22Rv1 (cell line): Measurements from ENCODE around the gene VPS45.
A peak's percentile ranks its signal among the peaks of the same experiment; 100 is the strongest.

Experiments
- H3K27ac ChIP-seq: fragments of 450-650 bp; 2 replicates; pipeline ENCODE4 v1.5.1; 2017
- ZFX ChIP-seq: fragments of 450-650 bp; IDR thresholded peaks from 2 replicates; pipeline ENCODE4 v1.6.1; 2017; ENCODE audit warnings: antibody characterized with exemption, borderline replicate concordance
- TF ChIP-seq, protein P1 (sequence below): fragments of 450-650 bp; IDR thresholded peaks from 2 replicates; pipeline ENCODE4 v1.5.1; 2017; ENCODE audit warnings: mild to moderate bottlenecking

The VPS45 gene

DNA sequence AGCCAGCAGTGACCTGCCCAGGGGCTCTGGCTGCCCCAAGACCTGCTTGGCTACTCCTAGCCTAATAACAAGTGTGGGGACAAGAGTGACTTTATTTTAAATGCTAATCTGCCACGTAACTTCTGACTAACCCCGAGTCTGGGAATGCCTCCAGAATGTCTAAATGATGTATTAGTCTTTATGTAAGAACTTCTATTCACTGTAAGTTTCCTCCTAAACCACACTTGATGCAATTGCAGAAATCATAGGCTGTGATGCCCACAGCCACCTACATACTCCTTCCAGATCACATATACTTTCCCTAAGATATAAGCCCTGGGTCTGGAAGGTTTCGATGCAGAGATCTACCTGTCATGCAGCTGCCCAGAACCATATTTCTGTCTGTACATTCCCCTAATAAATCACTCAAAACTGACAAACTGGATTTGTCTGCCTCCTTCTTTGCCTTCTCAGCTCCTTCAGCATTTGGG lies 5.9 kb upstream of the VPS45 start:
- no peak for TF ChIP-seq ZFX
- TF ChIP-seq, protein P1, sequence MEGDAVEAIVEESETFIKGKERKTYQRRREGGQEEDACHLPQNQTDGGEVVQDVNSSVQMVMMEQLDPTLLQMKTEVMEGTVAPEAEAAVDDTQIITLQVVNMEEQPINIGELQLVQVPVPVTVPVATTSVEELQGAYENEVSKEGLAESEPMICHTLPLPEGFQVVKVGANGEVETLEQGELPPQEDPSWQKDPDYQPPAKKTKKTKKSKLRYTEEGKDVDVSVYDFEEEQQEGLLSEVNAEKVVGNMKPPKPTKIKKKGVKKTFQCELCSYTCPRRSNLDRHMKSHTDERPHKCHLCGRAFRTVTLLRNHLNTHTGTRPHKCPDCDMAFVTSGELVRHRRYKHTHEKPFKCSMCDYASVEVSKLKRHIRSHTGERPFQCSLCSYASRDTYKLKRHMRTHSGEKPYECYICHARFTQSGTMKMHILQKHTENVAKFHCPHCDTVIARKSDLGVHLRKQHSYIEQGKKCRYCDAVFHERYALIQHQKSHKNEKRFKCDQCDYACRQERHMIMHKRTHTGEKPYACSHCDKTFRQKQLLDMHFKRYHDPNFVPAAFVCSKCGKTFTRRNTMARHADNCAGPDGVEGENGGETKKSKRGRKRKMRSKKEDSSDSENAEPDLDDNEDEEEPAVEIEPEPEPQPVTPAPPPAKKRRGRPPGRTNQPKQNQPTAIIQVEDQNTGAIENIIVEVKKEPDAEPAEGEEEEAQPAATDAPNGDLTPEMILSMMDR: no peak
- H3K27ac ChIP-seq: no peak overlapping the region

DNA sequence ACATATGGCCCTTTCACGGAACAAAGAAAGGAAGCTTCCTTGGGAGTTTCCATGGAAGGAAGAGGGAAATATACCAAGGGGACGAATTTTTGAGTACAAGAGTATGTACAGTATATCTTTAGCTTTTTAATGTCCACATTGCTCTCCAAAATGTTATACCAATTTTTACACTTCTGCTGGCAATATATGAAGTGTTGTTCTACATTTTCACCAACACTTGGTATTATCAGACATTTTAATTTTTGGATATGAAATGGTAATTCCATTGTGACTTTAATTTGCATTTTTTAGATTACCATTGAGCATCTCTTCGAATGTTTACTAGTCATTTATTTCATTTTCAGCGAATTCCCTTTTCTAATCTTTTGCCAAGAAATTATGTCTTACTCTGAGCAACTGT lies 5.5 kb upstream of the VPS45 start:
- TF ChIP-seq, protein P1: no peak
- no peak for TF ChIP-seq ZFX
- H3K27ac ChIP-seq: no peak overlapping the region

DNA sequence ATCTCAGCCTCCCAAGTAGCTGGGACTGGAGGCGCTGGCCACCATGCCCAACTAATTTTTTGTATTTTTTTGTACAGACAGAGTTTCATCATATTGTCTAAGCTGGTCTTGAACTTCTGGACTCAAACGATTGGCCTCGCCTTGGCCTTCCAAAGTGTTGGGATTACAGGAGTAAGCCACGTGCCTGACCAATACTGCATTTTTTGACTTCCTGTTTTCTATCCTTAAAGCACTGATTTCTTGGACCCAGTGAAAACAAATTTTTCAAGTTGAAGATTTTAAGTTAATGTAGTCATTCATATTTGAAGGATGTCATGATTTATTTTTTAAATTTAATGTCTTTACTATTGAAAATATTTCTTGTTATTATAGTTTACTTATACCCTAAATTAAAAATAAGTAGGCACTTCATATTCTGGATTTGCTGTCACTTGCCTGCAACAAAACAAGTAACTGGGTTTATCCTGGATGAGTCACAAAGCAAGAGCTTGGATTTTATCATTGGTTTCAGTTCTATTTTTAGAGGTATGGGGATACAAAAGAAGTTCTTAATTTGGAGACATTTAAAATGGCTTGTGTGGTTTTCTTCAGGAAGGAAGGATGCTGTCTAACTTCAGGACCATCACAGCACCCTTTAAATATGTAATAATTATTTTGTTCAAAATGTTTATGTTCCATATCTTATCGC lies 2.2 kb upstream of the VPS45 start:
- TF ChIP-seq, protein P1: no peak
- no peak for TF ChIP-seq ZFX
- H3K27ac ChIP-seq: peak overlapping the region; percentile 20; the same call in 1 of the 2 replicates

GRCh38 chr1:150066328-150066727 lies 1.2 kb upstream of the VPS45 start:
- peak overlapping the region; percentile 96 for H3K27ac ChIP-seq
- TF ChIP-seq, protein P1: no peak
- TF ChIP-seq ZFX: no peak

GRCh38 chr1:150066838-150067183 lies 765 bp upstream of the VPS45 start:
- peak overlapping the region; percentile 96 for H3K27ac ChIP-seq
- no peak for TF ChIP-seq ZFX
- TF ChIP-seq, protein P1: no peak

DNA sequence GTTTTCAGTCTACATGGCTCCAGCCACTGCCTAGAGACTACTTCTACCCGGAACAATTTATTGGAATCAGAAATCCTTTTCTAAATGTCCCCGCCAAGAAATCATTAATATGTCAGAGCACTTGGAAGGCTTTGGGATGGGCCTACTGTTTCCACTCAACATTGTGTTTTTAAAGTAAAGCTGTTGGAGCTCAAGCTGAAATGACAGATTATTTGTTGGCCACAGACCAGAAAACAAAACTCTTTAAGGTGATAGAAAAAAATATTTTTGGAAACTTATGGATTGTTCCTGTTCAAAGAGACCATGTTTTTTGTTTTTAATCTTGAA lies 496 bp downstream of the VPS45 start:
- peak overlapping the region; percentile 96 for H3K27ac ChIP-seq
- TF ChIP-seq, protein P1: no peak
- no peak for TF ChIP-seq ZFX

- H3K27ac ChIP-seq: no peak overlapping the region
- TF ChIP-seq, protein P1: no peak
- TF ChIP-seq ZFX: no peak
Observed at GRCh38 chr1:150069923-150070322, 2.3 kb downstream of the VPS45 start.
